COLO668 (cell line): ENCODE measurements around the gene TLE6.
A peak's percentile ranks its signal among the peaks of the same experiment; 100 is the strongest.
"Not testable (repeated sequence)": the region's sequence is repeated elsewhere in the genome, so short reads cannot be mapped to it uniquely, and the experiment has no call there.

ENCODE experiments used
- DNase-seq: peaks from one replicate; lab custom pipeline; 2025; ENCODE audit not compliant: unreplicated experiment; lab: John Stamatoyannopoulos, UW

TLE6 gene

GRCh38 chr19:2977001-2977745 lies at the start of gene TLE6:
Gene TLE6 (plus strand): TSS chr19:2977564. CDS start chr19:2978234, 670 bp downstream.
- peak; percentile 97 for DNase-seq

- no peak for DNase-seq
These were observed 43.9 kb upstream of the TLE6 start for GRCh38 chr19:2933490-2933910.

GRCh38 chr19:2935863-2936262 lies 41.5 kb upstream of the TLE6 start:
- not testable (repeated sequence) for DNase-seq

DNA sequence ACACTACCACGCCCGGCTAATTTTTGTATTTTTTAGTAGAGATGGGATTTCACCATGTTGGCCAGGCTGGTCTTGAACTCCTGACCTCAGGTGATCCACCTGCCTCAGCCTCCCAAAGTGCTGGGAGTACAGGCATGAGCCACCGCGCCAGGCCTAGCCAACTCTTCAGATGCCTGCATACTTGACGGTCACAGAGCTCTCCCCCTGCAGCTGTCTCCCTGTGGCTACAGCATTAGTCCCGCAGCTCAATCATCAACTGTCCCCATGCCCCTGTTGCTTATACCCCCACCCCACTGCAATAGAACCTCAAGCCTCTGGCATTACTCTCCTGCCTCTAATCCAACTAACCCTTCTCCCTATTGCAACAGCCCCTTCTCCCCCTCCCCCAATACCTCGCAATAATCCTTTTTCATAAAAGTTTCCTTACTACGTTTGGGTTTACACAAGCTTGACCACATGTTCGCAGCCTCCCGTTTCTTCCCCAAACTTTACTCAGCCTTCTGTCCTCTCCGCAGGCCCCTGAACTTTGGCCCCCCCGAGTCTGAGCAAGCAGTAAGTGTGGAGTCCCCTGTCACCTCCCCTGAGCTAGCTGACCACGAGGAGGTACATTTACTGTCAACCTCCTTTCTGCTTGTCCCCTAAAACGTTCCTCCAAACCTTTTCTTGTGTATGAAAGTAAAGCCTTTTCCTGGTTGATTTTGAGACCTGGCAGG lies 34.3 kb upstream of the TLE6 start:
- no peak for DNase-seq

- no peak for DNase-seq
These were observed 33.0 kb upstream of the TLE6 start for GRCh38 chr19:2944403-2944774.

DNA sequence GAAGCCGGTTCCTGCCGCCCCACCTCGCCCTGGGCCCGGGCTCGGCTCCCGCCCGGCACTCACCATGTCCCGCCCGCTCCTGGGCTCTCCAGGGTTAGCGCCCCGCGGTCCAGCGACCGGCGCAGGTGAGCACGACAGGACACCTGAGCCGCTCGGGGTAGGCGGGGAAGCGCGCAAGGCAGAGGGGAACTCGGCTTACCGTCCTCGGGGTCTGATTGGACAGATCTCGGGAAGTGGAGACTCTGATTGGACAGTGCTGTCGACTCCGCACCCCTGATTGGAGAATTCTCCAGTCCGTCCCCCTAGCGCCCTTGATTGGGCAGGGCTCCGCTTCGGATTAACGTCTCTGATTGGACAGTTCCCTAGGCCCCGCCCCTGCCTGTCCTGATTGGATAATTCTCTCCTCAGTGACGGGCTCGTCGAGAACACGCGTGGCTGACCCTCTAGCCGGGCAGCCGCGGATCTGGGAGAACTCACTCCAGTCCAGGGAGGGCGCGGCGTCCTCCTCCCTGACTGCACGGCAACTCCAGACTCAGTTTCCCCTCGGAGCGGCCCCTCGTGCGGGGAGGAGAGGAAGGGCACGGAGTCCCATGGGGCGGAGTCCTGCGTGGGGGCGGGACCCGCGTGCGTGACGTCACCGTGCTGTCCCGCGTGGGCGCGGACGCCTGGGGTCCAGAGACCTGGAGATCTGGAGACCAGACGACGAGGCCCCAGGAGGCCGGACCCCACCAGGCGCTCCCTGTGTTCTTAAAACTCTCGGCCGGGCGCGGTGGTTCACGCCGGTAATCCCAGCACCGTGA lies 32.4 kb upstream of the TLE6 start, which contains the start of gene ZNF77:
ZNF77 (minus strand) TSS at position 197 of the 800 bp plus-strand sequence; CDS start at position 66, 131 bp downstream.
- peak; percentile 98 for DNase-seq

GRCh38 chr19:2945575-2946184 lies 31.7 kb upstream of the TLE6 start:
- no peak for DNase-seq

DNA sequence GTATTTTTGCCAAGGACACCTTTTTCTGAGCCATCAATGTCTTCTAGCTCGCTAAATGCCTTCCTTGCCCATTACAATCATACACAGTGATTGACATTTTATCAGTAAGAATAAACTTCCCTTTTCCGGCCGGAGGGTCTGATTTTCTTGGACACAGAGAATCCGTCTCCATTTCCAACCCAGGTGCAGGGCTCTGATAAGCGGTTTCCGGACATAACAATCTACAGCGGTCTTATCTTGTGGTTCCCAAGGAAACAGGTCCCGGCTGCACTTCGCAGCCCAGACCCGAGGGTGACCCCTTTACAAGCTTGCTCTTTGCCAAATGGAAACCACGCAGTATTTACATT lies 27.5 kb upstream of the TLE6 start:
- DNase-seq = peak; percentile 37

GRCh38 chr19:2950286-2951124 lies 26.9 kb upstream of the TLE6 start:
- peak; percentile 96 for DNase-seq

- DNase-seq = peak; percentile 22
These were observed 24.3 kb upstream of the TLE6 start for GRCh38 chr19:2952953-2953481.

GRCh38 chr19:2957160-2957559 lies 20.2 kb upstream of the TLE6 start:
- no peak for DNase-seq

DNA sequence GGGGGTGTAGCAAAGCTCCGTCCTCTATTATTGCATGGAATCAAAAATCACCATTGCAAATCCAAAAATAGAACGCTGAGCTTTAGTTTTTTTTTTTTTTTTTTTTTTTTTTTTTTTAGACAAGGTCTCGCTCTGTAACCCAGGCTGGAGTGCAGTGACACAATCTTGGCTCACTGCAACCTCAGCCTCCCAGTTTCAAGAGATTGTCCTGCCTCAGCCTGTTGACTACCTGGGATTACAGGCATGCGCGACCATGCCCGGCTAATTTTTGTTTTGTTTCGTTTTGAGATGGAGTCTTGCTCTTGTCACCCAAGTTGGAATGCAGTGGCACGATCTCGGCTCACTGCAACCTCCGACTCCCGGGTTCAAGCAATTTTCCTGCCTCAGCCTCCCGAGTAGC lies 17.2 kb upstream of the TLE6 start:
- no peak for DNase-seq

DNA sequence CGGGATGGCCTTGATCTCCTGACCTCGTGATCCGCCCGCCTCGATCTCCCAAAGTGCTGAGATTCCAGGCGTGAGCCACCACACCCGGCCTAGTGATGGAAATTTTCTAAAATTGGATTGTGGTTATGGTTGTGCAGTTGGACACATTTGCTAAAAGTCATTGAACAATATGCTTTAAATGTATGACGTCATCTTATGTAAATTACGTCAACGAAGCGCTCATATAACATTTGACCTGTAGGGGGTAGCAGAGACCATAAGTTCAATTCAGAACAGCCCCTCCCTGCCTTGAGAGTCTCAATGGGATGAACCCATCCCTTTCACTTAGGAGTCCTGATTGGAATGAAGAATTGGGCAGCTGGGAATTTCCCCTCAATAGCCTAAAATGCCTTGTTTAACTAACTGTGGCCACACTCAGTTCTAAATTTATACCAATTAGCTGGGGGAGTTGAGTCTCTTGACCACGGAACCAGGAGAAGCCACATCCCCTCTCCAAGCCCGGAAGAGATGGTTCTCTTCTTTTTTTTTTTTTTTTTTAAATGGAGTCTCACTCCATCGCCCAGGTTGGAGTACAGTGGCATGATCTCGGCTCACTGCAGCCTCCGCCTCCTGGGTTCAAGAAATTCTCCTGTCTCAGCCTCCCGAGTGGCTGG lies 15.2 kb upstream of the TLE6 start:
- DNase-seq = peak; percentile 46

DNA sequence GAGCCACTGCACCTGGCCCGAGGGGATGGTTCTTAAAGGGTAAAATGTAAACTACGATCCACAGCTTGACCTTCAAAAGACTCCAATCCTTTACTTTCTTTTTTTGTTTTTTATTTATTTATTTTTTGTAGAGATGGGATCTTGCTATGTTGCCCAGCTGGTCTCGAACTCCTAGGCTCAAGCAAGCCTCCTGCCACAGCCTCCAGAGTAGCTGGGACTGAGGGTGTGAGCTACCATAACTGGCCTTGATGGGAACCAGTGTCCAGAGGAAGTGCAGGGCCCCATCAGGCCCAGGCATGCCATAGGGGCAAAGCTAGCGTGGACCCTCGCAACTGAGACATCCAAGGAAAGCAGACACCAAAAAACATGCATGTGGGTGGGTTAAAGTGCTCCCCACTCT lies 14.2 kb upstream of the TLE6 start:
- DNase-seq = no peak

DNA sequence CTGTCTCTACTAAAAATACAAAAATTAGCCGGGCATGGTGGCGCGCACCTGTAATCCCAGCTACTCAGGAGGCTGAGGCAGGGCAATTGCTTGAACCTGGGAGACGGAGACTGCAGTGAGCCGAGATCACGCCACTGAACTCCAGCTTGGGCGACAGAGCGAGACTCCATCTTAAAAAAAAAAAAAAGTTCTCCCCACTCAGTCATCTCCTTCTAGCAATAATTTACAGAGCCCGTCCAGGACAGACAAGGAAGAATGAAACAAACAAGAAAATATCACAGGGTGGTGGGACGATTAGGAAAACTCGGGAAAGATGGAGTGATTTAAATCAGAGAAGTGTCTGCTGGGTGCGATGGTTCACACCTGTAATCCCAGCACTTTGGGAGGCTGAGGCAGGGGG lies 13.7 kb upstream of the TLE6 start:
- not testable (repeated sequence) for DNase-seq

GRCh38 chr19:2964874-2965273 lies 12.5 kb upstream of the TLE6 start:
- DNase-seq = no peak

- DNase-seq = no peak
These were observed 9.4 kb upstream of the TLE6 start for GRCh38 chr19:2967972-2968371.

DNA sequence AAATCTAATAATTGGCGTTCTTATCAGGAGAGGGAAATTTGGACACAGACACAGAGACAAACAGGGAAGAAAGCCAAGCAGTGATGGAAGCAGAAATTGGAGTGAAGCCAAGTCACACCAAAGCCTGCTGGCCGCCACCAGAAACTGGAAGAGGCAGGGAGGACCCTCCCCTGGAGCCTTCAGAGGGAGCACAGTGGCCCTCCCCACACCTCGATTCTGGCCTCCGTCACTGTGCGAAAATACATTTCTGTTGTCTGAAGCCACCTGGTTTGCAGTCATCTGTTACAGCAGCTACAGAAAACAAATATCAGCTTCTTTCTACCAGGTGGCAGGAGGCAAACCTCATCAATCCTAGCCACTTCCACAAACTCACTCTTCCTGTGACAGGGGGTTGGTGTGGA lies 8.3 kb upstream of the TLE6 start:
- peak; percentile 82 for DNase-seq

DNA sequence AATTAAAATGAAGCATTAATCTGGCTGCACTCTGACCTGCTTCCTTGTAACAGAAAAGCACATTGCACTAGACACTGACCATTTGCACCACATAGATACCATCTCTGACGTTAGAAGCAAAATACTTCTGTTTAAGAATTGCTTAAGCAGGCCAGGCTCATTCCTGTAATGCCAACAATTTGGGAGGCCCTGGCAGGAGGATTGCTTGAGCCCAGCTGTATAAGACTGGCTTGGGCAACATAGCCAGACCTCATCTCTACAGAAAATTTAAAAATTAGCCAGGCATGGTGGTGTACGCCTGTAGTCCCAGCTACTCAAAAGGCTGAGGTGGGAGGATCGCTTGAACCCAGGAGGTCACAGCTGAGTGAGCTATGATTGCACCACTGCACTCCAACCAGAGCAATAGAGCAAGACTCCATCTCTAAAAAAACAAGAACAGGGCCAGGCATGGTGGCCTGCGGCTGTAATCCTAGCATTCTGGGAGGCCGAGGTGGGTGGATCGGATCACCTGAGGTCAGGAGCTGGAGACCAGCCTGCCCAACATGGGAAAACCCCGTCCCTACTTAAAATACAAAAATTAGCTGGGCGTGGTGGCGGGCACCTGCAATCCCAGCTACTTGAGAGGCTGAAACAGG lies 7.0 kb upstream of the TLE6 start:
- DNase-seq = no peak
